Measurements from ENCODE around the gene RAPGEF1.

GRCh38 chr9:131546336-131547084 lies 193.4 kb downstream of the RAPGEF1 start:
- TF ChIP-seq AHDC1 (CRISPR knock-in tag; IDR thresholded peaks at IDR 0.05; ENCODE audit: borderline replicate concordance) (no peak), POLR2AphosphoS5 (IDR thresholded peaks at IDR 0.05; ENCODE audit: low read depth, low read length) (no peak), BRCA1 (CRISPR knock-in tag; IDR thresholded peaks at IDR 0.05) (no peak), POLR2AphosphoS2 (IDR thresholded peaks at IDR 0.05; ENCODE audit: low read depth, low read length) (no peak), MTF1 (CRISPR knock-in tag; IDR thresholded peaks at IDR 0.05) (no peak), CTCF (CRISPR knock-in tag; IDR thresholded peaks at IDR 0.05) (no peak), NPAS2 (CRISPR knock-in tag; IDR thresholded peaks at IDR 0.05; ENCODE audit: borderline replicate concordance) (no peak), USF2 (IDR thresholded peaks at IDR 0.05; ENCODE audit: low read depth, low read length) (no peak), USF2 (CRISPR knock-in tag; IDR thresholded peaks at IDR 0.05; ENCODE audit: borderline replicate concordance) (no peak), THRA (CRISPR knock-in tag; IDR thresholded peaks at IDR 0.05; ENCODE audit: borderline replicate concordance) (0 out of 2 replicates have a peak, but pooled peaks have one; percentile 30), ZNF17 (CRISPR knock-in tag; IDR thresholded peaks at IDR 0.05) (no peak), SP1 (IDR thresholded peaks at IDR 0.05) (no peak), SP1 (CRISPR knock-in tag; IDR thresholded peaks at IDR 0.05) (no peak), CEBPB (IDR thresholded peaks at IDR 0.05; ENCODE audit: borderline replicate concordance, low read depth, low read length) (no peak), RFX5 (IDR thresholded peaks at IDR 0.05; ENCODE audit: low read depth, low read length) (no peak), ZFP62 (CRISPR knock-in tag; IDR thresholded peaks at IDR 0.05) (no peak)
